WI38 (cell line): ENCODE data around the gene HARS2.

Source experiments
- H3K4me3 ChIP-seq: 2 replicates; pipeline ENCODE4 v1.5.1; 2011; ENCODE audit warnings: low read depth, mild to moderate bottlenecking, control low read depth, low read length
- CTCF ChIP-seq: IDR thresholded peaks from 2 replicates; pipeline ENCODE4 v1.5.1; 2012; ENCODE audit warnings: low read depth, mild to moderate bottlenecking, control low read depth, low read length

The HARS2 gene

GRCh38 chr5:140725799-140726471, 34.7 kb downstream of the HARS2 start:
- peak overlapping the region; percentile 62 for H3K4me3 ChIP-seq
- no peak for TF ChIP-seq CTCF

GRCh38 chr5:140733098-140733497, 41.8 kb downstream of the HARS2 start:
- TF ChIP-seq CTCF = no peak
- H3K4me3 ChIP-seq = no peak overlapping the region

- 0 out of 2 replicates have a peak, but pooled peaks have one; percentile 30 for TF ChIP-seq CTCF
- no peak overlapping the region for H3K4me3 ChIP-seq
Observed at GRCh38 chr5:140734354-140734753, 43.1 kb downstream of the HARS2 start.

- no peak overlapping the region for H3K4me3 ChIP-seq
- TF ChIP-seq CTCF = no peak
Observed at GRCh38 chr5:140737486-140737885, 46.2 kb downstream of the HARS2 start.

GRCh38 chr5:140741967-140742366, 50.7 kb downstream of the HARS2 start:
- TF ChIP-seq CTCF = no peak

More at GRCh38 chr5:140741967-140742366, 50.7 kb downstream of the HARS2 start:
- H3K4me3 ChIP-seq = no peak overlapping the region
